ENCODE measurements around the gene TAF6.

TAF6 gene

DNA sequence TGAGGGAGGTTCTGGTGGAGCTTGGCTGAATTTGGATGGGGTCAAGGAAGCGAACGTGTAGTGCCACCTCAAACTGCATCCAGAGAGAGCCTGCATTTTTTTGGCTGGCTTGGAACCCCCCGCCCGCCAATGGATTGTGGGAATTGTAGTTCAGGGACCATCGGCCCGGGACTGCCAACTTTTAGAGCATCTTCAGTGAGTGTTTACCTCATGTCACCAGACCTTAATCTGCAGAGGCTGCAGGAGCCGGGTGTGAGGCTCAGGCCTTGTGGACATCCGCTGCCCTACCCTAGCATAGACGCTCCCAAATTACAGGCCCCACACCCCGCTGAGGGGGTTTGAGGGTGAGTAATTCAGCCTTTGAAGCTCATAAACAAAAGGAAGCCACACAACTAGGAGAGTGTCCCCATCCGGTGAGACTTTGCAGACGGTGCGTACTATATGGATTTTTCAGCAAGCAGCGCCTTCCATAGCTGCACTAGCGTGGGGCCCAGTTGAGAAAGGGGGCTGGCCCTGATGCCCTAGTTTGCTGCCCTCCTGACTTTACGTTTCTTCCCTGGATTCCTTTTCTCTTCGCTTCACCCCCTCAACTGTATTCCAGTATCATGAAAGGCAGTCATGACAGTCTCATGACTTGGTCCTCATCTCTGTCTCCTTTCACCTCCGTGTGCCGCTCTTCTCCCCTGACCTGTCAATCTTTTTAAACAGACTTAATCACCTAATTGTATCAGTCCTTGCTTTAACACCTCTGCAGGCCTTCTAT lies 993 bp upstream of the TAF6 start:
- Histone ChIP-seq H3K4me3 (ENCODE audit: severe bottlenecking) (peak overlapping the region; percentile 79), H3K9me3 (ENCODE audit: severe bottlenecking) (no peaks in the 10 kb centered on the region), H3K27ac (ENCODE audit: poor library complexity, severe bottlenecking) (peak overlapping the region; percentile 47), H3K36me3 (ENCODE audit: low read depth) (no peaks in the 10 kb centered on the region), H3K4me1 (ENCODE audit: insufficient read depth, poor library complexity, severe bottlenecking) (no peaks in the 10 kb centered on the region), H3K27me3 (ENCODE audit: insufficient read depth, poor library complexity, severe bottlenecking) (no peaks in the 10 kb centered on the region)
- ATAC-seq (ENCODE audit: low read depth), result peak; percentile 64
- TF ChIP-seq, protein P1, sequence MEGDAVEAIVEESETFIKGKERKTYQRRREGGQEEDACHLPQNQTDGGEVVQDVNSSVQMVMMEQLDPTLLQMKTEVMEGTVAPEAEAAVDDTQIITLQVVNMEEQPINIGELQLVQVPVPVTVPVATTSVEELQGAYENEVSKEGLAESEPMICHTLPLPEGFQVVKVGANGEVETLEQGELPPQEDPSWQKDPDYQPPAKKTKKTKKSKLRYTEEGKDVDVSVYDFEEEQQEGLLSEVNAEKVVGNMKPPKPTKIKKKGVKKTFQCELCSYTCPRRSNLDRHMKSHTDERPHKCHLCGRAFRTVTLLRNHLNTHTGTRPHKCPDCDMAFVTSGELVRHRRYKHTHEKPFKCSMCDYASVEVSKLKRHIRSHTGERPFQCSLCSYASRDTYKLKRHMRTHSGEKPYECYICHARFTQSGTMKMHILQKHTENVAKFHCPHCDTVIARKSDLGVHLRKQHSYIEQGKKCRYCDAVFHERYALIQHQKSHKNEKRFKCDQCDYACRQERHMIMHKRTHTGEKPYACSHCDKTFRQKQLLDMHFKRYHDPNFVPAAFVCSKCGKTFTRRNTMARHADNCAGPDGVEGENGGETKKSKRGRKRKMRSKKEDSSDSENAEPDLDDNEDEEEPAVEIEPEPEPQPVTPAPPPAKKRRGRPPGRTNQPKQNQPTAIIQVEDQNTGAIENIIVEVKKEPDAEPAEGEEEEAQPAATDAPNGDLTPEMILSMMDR (IDR thresholded peaks at IDR 0.05; ENCODE audit: poor library complexity, severe bottlenecking), result no peak
- DNase-seq (ENCODE audit: low spot score), result no peak

DNA sequence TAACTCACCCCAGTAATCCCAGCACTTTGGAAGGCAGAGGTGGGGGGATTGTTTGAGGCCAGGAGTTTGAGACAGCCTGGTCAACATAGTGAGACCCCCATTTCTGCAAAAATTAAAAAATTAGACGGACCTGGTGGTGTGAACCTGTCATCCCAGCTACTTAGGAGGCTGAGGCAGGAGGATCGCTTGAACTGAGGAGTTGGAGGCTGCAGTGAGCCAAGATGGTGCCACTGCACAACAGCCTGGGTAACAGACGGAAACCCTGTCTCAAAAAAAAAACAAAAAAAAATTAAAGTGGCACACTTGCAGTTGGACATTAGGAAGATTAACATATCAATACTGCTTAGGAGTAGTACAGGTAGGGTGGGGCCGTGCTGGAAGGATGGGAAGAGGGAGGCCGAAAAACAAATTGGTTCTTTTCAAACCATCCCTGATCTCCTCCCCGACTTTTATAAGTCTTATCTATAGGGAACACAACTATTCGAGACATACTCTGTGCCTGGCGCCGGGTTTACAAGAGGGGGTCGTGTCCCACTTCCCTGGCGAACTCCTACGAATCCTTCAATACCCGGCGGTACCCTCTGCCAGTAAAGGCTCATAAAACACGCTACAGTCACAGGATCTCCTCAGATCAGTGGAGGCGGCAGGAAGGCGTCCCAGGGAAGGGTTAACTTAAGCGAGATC lies 628 bp downstream of the TAF6 start:
- H3K9me3 ChIP-seq (ENCODE audit: severe bottlenecking), result no peaks in the 10 kb centered on the region
- H3K27ac ChIP-seq (ENCODE audit: poor library complexity, severe bottlenecking), result peak overlapping the region; percentile 47
- H3K4me1 ChIP-seq (ENCODE audit: insufficient read depth, poor library complexity, severe bottlenecking), result no peaks in the 10 kb centered on the region
- no peak for DNase-seq (ENCODE audit: low spot score)
- H3K27me3 ChIP-seq (ENCODE audit: insufficient read depth, poor library complexity, severe bottlenecking), result no peaks in the 10 kb centered on the region
- H3K36me3 ChIP-seq (ENCODE audit: low read depth), result peaks cover 8% of the 10 kb centered on the region
- H3K4me3 ChIP-seq (ENCODE audit: severe bottlenecking), result peak overlapping the region; percentile 79
- TF ChIP-seq, protein P1 (IDR thresholded peaks at IDR 0.05; ENCODE audit: poor library complexity, severe bottlenecking), result no peak
- no peak for ATAC-seq (ENCODE audit: low read depth)

GRCh38 chr7:100115026-100115425 lies 4.1 kb downstream of the TAF6 start:
- DNase-seq (ENCODE audit: low spot score) (no peak), ATAC-seq (ENCODE audit: low read depth) (no peak)
- no peaks in the 10 kb centered on the region for H3K27me3 ChIP-seq (ENCODE audit: insufficient read depth, poor library complexity, severe bottlenecking)
- TF ChIP-seq, protein P1 (IDR thresholded peaks at IDR 0.05; ENCODE audit: poor library complexity, severe bottlenecking), result no peak
- no peaks in the 10 kb centered on the region for H3K9me3 ChIP-seq (ENCODE audit: severe bottlenecking)
- no peak overlapping the region for H3K27ac ChIP-seq (ENCODE audit: poor library complexity, severe bottlenecking)
- H3K36me3 ChIP-seq (ENCODE audit: low read depth), result peaks cover 41% of the 10 kb centered on the region
- no peaks in the 10 kb centered on the region for H3K4me1 ChIP-seq (ENCODE audit: insufficient read depth, poor library complexity, severe bottlenecking)
- no peak overlapping the region for H3K4me3 ChIP-seq (ENCODE audit: severe bottlenecking)

DNA sequence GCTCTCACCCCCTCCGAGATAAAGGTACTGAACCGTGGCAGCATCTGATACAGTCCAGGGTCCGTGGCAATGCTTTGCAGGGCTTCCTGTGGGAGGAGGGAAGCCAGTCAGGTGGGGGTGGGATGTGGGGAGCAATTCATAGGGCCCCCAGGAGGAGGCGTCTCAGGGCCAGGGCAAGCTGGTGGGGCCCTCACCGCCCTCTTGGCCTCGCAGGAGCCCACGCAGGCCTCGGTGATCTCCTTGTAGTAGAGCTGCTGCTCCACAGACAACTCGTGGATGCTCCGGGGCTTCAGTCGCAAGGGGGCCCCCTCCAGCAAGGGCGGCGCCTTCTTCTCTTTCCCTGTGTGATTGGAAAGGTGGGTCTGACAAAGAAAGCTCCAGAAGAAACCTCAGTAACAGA lies 7.2 kb downstream of the TAF6 start:
- Histone ChIP-seq H3K4me1 (ENCODE audit: insufficient read depth, poor library complexity, severe bottlenecking) (no peaks in the 10 kb centered on the region), H3K9me3 (ENCODE audit: severe bottlenecking) (no peaks in the 10 kb centered on the region), H3K27me3 (ENCODE audit: insufficient read depth, poor library complexity, severe bottlenecking) (no peaks in the 10 kb centered on the region), H3K27ac (ENCODE audit: poor library complexity, severe bottlenecking) (no peak overlapping the region), H3K4me3 (ENCODE audit: severe bottlenecking) (no peak overlapping the region), H3K36me3 (ENCODE audit: low read depth) (peaks cover 65% of the 10 kb centered on the region)
- TF ChIP-seq, protein P1 (IDR thresholded peaks at IDR 0.05; ENCODE audit: poor library complexity, severe bottlenecking), result no peak
- ATAC-seq (ENCODE audit: low read depth) (no peak), DNase-seq (ENCODE audit: low spot score) (no peak)

DNA sequence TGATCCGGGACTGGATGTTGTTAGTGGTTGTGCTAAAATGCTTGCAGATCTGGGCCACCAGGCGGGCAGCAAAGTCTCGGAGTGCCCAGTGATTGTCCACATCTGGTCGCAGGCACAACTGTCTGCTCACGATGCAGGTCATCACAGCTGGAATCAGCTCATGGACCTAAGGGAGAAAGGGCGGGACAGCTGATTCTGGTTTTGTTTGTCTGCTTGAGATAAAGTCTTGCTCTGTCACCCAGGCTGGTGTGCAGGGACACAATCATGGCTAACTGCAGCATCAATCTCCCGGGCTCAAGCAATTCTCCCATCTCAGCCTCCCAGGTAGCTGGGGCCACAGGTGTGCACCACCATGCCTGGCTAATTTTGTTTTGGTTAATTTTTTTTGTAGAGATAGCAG lies 8.0 kb downstream of the TAF6 start:
- Histone ChIP-seq H3K36me3 (ENCODE audit: low read depth) (peaks cover 69% of the 10 kb centered on the region), H3K4me3 (ENCODE audit: severe bottlenecking) (no peak overlapping the region), H3K4me1 (ENCODE audit: insufficient read depth, poor library complexity, severe bottlenecking) (no peaks in the 10 kb centered on the region), H3K27ac (ENCODE audit: poor library complexity, severe bottlenecking) (no peak overlapping the region), H3K9me3 (ENCODE audit: severe bottlenecking) (no peaks in the 10 kb centered on the region), H3K27me3 (ENCODE audit: insufficient read depth, poor library complexity, severe bottlenecking) (no peaks in the 10 kb centered on the region)
- TF ChIP-seq, protein P1 (IDR thresholded peaks at IDR 0.05; ENCODE audit: poor library complexity, severe bottlenecking), result no peak
- DNase-seq (ENCODE audit: low spot score), result no peak
- no peak for ATAC-seq (ENCODE audit: low read depth)
